Neural progenitor cell (in vitro differentiated cells): ENCODE results near the gene ETV1. TPM values are rescaled to one million over a fixed set of nuclear protein-coding genes. Genes with fewer than 3 reads are reported as not detected.

Experiments
- DNase-seq: peaks from one replicate; pipeline ENCODE4 v3.0.0-alpha.2; 2016; ENCODE audit warnings: low spot score
- H2AFZ ChIP-seq: fragments of 200-600 bp; sonication (generic); replicated peaks from 2 replicates; pipeline ENCODE4 v1.6.1; 2016; ENCODE audit warnings: antibody characterized with exemption
- H3F3A ChIP-seq: fragments of 200-600 bp; sonication (generic); 2 replicates; pipeline ENCODE4 v1.6.1; 2016; ENCODE audit warnings: antibody characterized with exemption, low read depth
- H3K27ac ChIP-seq: fragments of 200-600 bp; sonication (generic); 2 replicates; pipeline ENCODE4 v1.5.1; 2016; ENCODE audit warnings: mild to moderate bottlenecking
- H3K27me3 ChIP-seq: fragments of 200-600 bp; sonication (generic); 2 replicates; pipeline ENCODE4 v1.6.1; 2016; ENCODE audit warnings: mild to moderate bottlenecking, moderate library complexity
- H3K36me3 ChIP-seq: fragments of 200-600 bp; sonication (generic); 2 replicates; pipeline ENCODE4 v1.5.1; 2016
- H3K4me1 ChIP-seq: fragments of 200-600 bp; sonication (generic); 2 replicates; pipeline ENCODE4 v1.6.1; 2016; ENCODE audit warnings: mixed run types
- H3K4me2 ChIP-seq: fragments of 200-600 bp; sonication (generic); 2 replicates; pipeline ENCODE4 v1.6.1; 2016
- H3K4me3 ChIP-seq: fragments of 200-600 bp; sonication (generic); 2 replicates; pipeline ENCODE4 v1.5.1; 2016
- H3K79me2 ChIP-seq: fragments of 200-600 bp; sonication (generic); 2 replicates; pipeline ENCODE4 v1.6.1; 2016; ENCODE audit warnings: low read depth
- H3K9ac ChIP-seq: fragments of 200-600 bp; sonication (generic); 2 replicates; pipeline ENCODE4 v1.6.1; 2016
- H3K9me3 ChIP-seq: fragments of 200-600 bp; sonication (generic); 2 replicates; pipeline ENCODE4 v1.5.1; 2016; ENCODE audit warnings: low read depth
- H4K20me1 ChIP-seq: fragments of 200-600 bp; sonication (generic); 2 replicates; pipeline ENCODE4 v1.6.1; 2016; ENCODE audit warnings: low read depth
- H3K27ac Mint-ChIP-seq: 3 replicates; pipeline ENCODE4 v1.8.0; 2021; ENCODE audit warnings: mixed read lengths
- H3K27me3 Mint-ChIP-seq: 2 replicates; pipeline ENCODE4 v1.8.0; 2022; ENCODE audit warnings: low read depth, mild to moderate bottlenecking, inconsistent platforms, moderate library complexity, mixed read lengths; ENCODE audit not compliant: insufficient read depth
- H3K36me3 Mint-ChIP-seq: 3 replicates; pipeline ENCODE4 v1.8.0; 2021; ENCODE audit warnings: mixed read lengths
- H3K4me1 Mint-ChIP-seq: 3 replicates; pipeline ENCODE4 v1.8.0; 2021; ENCODE audit warnings: mixed read lengths
- H3K4me3 Mint-ChIP-seq: 3 replicates; pipeline ENCODE4 v1.8.0; 2021; ENCODE audit warnings: mild to moderate bottlenecking, moderate library complexity, mixed read lengths
- H3K9me3 Mint-ChIP-seq: 3 replicates; pipeline ENCODE4 v1.8.0; 2020; ENCODE audit warnings: mixed read lengths
- CTCF ChIP-seq: fragments of 200-600 bp; sonication (generic); IDR thresholded peaks from 2 replicates; pipeline ENCODE4 v1.5.1; 2017; ENCODE audit warnings: antibody characterized with exemption, mild to moderate bottlenecking
- EZH2 ChIP-seq: fragments of 200-600 bp; sonication (generic); IDR thresholded peaks from 2 replicates; pipeline ENCODE4 v1.6.1; 2017; ENCODE audit warnings: antibody characterized with exemption, mild to moderate bottlenecking, moderate library complexity
- EZH2phosphoT487 ChIP-seq: fragments of 200-600 bp; sonication (generic); IDR thresholded peaks from 2 replicates; pipeline ENCODE4 v1.6.1; 2017; ENCODE audit warnings: antibody characterized with exemption
- total RNA-seq: library from RNA; depleted of rRNA; stranded (reverse); fragments of >200 nt; gene quantifications from 2 replicates; pipeline ENCODE4 v1.2.3, GENCODE V29; 2015; ENCODE audit warnings: low replicate concordance

Gene ETV1
- total RNA-seq, 1 donor from 2014 or later, result 36.8 TPM

GRCh38 chr7:13910805-13911551, 78.5 kb downstream of the ETV1 start:
- H3K36me3 Mint-ChIP-seq, result peaks cover 19% of the 10 kb centered on the region
- Histone ChIP-seq H3K36me3 (peaks cover 16% of the 10 kb centered on the region), H3K4me1 (peaks cover 21% of the 10 kb centered on the region), H3K4me3 (no peak overlapping the region), H4K20me1 (no peaks in the 10 kb centered on the region), H3K79me2 (no peaks in the 10 kb centered on the region), H2AFZ (no peak overlapping the region), H3K27ac (peak overlapping the region; percentile 6), H3K9me3 (no peaks in the 10 kb centered on the region), H3F3A (peaks cover 23% of the 10 kb centered on the region), H3K4me2 (no peak overlapping the region), H3K27me3 (no peaks in the 10 kb centered on the region), H3K9ac (no peak overlapping the region)
- no peaks in the 10 kb centered on the region for H3K27me3 Mint-ChIP-seq
- H3K4me1 Mint-ChIP-seq, result peaks cover 49% of the 10 kb centered on the region
- no peak for TF ChIP-seq EZH2phosphoT487
- no peak for TF ChIP-seq EZH2
- TF ChIP-seq CTCF, result no peak
- no peaks in the 10 kb centered on the region for H3K9me3 Mint-ChIP-seq
- H3K4me3 Mint-ChIP-seq, result no peak overlapping the region
- no peak for DNase-seq
- no peak overlapping the region for H3K27ac Mint-ChIP-seq

- H3K27me3 ChIP-seq, result no peaks in the 10 kb centered on the region
- peak; percentile 38 for DNase-seq
- H3K9ac ChIP-seq, result no peak overlapping the region
- peaks cover 48% of the 10 kb centered on the region for H3K4me1 Mint-ChIP-seq
- H3K4me3 ChIP-seq, result no peak overlapping the region
- H3K27ac ChIP-seq, result peak overlapping the region; percentile 64
- peak overlapping the region; percentile 82 for H3K27ac Mint-ChIP-seq
- H3F3A ChIP-seq, result peaks cover 16% of the 10 kb centered on the region
- peak overlapping the region; percentile 49 for H3K4me2 ChIP-seq
- no peaks in the 10 kb centered on the region for H3K9me3 ChIP-seq
- H3K9me3 Mint-ChIP-seq, result no peaks in the 10 kb centered on the region
- peaks cover 16% of the 10 kb centered on the region for H3K36me3 ChIP-seq
- peaks cover 2% of the 10 kb centered on the region for H3K27me3 Mint-ChIP-seq
- no peak overlapping the region for H3K4me3 Mint-ChIP-seq
- peaks cover 38% of the 10 kb centered on the region for H3K36me3 Mint-ChIP-seq
- no peak overlapping the region for H2AFZ ChIP-seq
- H3K4me1 ChIP-seq, result peaks cover 21% of the 10 kb centered on the region
- TF ChIP-seq CTCF (no peak), EZH2phosphoT487 (no peak), EZH2 (no peak)
- H3K79me2 ChIP-seq, result no peaks in the 10 kb centered on the region
- H4K20me1 ChIP-seq, result no peaks in the 10 kb centered on the region
Observed at GRCh38 chr7:13908667-13909397, 80.6 kb downstream of the ETV1 start.

GRCh38 chr7:13907831-13908230, 81.6 kb downstream of the ETV1 start:
- peaks cover 43% of the 10 kb centered on the region for H3K4me1 Mint-ChIP-seq
- peaks cover 42% of the 10 kb centered on the region for H3K36me3 Mint-ChIP-seq
- H3K27me3 Mint-ChIP-seq, result peaks cover 2% of the 10 kb centered on the region
- no peak overlapping the region for H3K27ac Mint-ChIP-seq
- Histone ChIP-seq H3K4me3 (no peak overlapping the region), H3K9me3 (no peaks in the 10 kb centered on the region), H2AFZ (no peak overlapping the region), H3K79me2 (no peaks in the 10 kb centered on the region), H4K20me1 (no peaks in the 10 kb centered on the region), H3F3A (peaks cover 16% of the 10 kb centered on the region), H3K27me3 (no peaks in the 10 kb centered on the region), H3K4me2 (no peak overlapping the region), H3K36me3 (peaks cover 16% of the 10 kb centered on the region), H3K4me1 (peaks cover 21% of the 10 kb centered on the region), H3K27ac (no peak overlapping the region), H3K9ac (no peak overlapping the region)
- H3K4me3 Mint-ChIP-seq, result no peak overlapping the region
- no peak for DNase-seq
- no peaks in the 10 kb centered on the region for H3K9me3 Mint-ChIP-seq
- no peak for TF ChIP-seq CTCF
- TF ChIP-seq EZH2, result no peak
- no peak for TF ChIP-seq EZH2phosphoT487
